ENCODE measurements around the gene ROR1.

GRCh38 chr1:64046243-64046642 is 272.4 kb downstream of the ROR1 start:
- TF ChIP-seq EZH2 (IDR thresholded peaks at IDR 0.05) (no peak), POLR2AphosphoS5 (IDR thresholded peaks at IDR 0.05; ENCODE audit: borderline replicate concordance, low read depth, low read length) (no peak)

Data from SK-N-MC (cell line).